Esophagus squamous epithelium (tissue), 5 donors: ENCODE data around the gene ZEB2. TPM values are rescaled to one million over a fixed set of nuclear protein-coding genes. Genes with fewer than 3 reads are reported as not detected.

Experiments used
- DNase-seq: peaks from one replicate; lab custom pipeline; 2025; lab: John Stamatoyannopoulos, UW
- H3K27ac ChIP-seq, 4 donors: fragments of 200-600 bp; sonication (generic); one replicate each; pipeline ENCODE4 v1.5.1; 2016 to 2019; ENCODE audit warnings: mild to moderate bottlenecking in 1 of 4
- H3K27me3 ChIP-seq, 4 donors: fragments of 200-600 bp; sonication (generic); 1 replicate in 3 of 4; 2 replicates in 1 of 4; pipeline versions ENCODE4 v1.5.1 to v1.6.0; 2017 to 2021; ENCODE audit warnings: antibody characterized with exemption in 1 of 4
- H3K36me3 ChIP-seq, 3 donors: fragments of 200-600 bp; sonication (generic); one replicate each; pipeline ENCODE4 v1.5.1; 2016 to 2019
- H3K4me1 ChIP-seq, 3 donors: fragments of 200-600 bp; sonication (generic); one replicate each; pipeline ENCODE4 v1.5.1; 2017 to 2019
- H3K4me3 ChIP-seq, 4 donors: fragments of 200-600 bp; sonication (generic); 1 replicate in 3 of 4; 2 replicates in 1 of 4; pipeline ENCODE4 v1.5.1; 2016 to 2019; ENCODE audit warnings: mild to moderate bottlenecking in 2 of 4, moderate library complexity in 1 of 4
- H3K9me3 ChIP-seq, 3 donors: fragments of 200-600 bp; sonication (generic); one replicate each; pipeline ENCODE4 v1.5.1; 2016 to 2019
- POLR2A ChIP-seq, 4 donors: fragments of 450-650 bp; IDR thresholded peaks; one replicate each; pipeline ENCODE4 v1.6.1; 2017; ENCODE audit warnings: antibody characterized with exemption in 4 of 4, mild to moderate bottlenecking in 4 of 4, moderate library complexity in 3 of 4
- WGBS, 2 donors: methylation state at CpG; one replicate each; pipeline ENCODE4 v1.1.5; 2018; 5-methylcytosine and 5-hydroxymethylcytosine counted together
- intact Hi-C: fragments of 100-400 bp; cut with DNase I; formaldehyde crosslinking; loops from one replicate; pipeline ENCODE4 v1.15.0; 2022
- total RNA-seq, 4 donors: library from RNA; depleted of rRNA; stranded (reverse); fragments of >200 nt; gene quantifications; one replicate each; pipeline ENCODE4 v1.1.0, GENCODE V29; 2016
- TF ChIP-seq, protein P1 (sequence below), 6 experiments: fragments of 450-650 bp in 4 of 6; fragments of 200-600 bp in 2 of 6; sonication (generic) in 2 of 6; IDR thresholded peaks; one replicate each; pipeline ENCODE4 v1.5.1; 2016 to 2019; ENCODE audit warnings: antibody characterized with exemption in 6 of 6, mild to moderate bottlenecking in 4 of 6, moderate library complexity in 4 of 6
- donor health status: DM: yes; HTN: yes; CAD: no.

ZEB2 gene
- total RNA-seq, 4 donors from 2014 or later, result 3.1 to 56.5 (median 15.7) TPM

DNA sequence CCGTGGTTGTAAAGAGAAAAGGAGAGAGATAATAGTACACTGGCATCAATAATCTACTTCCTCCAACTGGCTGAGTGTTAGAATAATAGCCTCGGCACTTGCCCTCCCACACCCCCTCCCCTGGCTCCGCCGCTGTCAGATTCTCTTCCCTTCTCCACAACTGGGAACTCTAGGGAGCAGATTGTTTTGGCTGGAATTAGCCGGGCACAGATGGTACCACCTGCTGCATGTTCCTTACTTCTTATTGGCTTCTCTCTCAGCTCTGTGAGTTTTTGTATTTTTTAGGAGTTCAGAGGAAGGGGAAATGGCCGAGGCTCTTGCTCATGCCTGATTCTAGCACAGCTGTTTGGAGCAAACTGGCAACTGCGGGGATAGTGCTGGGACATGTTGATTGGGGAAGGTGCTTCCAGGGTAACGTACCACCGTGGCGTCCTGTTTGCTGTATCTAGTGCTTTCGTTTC lies 140.0 kb downstream of the ZEB2 start:
- no peak for DNase-seq
- Histone ChIP-seq H3K9me3 (no peaks in the 10 kb centered on the region), H3K4me3 (peak overlapping the region in 3 of 4 donors; percentile 8 to 50 (median 22)), H3K4me1 (peaks cover 0 to 18% (median 9%) of the 10 kb centered on the region in 3 donors), H3K36me3 (no peaks in the 10 kb centered on the region), H3K27ac (peak overlapping the region in 3 of 4 donors; percentile 21 to 49 (median 35)), H3K27me3 (no peaks in the 10 kb centered on the region)
- WGBS, 2 donors, result 46 to 54% methylated on average over 10 to 11 of the region's 11 CpGs
- TF ChIP-seq, protein P1, sequence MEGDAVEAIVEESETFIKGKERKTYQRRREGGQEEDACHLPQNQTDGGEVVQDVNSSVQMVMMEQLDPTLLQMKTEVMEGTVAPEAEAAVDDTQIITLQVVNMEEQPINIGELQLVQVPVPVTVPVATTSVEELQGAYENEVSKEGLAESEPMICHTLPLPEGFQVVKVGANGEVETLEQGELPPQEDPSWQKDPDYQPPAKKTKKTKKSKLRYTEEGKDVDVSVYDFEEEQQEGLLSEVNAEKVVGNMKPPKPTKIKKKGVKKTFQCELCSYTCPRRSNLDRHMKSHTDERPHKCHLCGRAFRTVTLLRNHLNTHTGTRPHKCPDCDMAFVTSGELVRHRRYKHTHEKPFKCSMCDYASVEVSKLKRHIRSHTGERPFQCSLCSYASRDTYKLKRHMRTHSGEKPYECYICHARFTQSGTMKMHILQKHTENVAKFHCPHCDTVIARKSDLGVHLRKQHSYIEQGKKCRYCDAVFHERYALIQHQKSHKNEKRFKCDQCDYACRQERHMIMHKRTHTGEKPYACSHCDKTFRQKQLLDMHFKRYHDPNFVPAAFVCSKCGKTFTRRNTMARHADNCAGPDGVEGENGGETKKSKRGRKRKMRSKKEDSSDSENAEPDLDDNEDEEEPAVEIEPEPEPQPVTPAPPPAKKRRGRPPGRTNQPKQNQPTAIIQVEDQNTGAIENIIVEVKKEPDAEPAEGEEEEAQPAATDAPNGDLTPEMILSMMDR (IDR thresholded peaks at IDR 0.05), result no peak
- TF ChIP-seq POLR2A (IDR thresholded peaks at IDR 0.05), result no peak
- intact Hi-C loops, result no loop called here

- Histone ChIP-seq H3K9me3 (no peaks in the 10 kb centered on the region), H3K4me3 (no peak overlapping the region), H3K36me3 (no peaks in the 10 kb centered on the region), H3K27ac (peak overlapping the region in 1 of 4 donors; percentile 2), H3K27me3 (no peaks in the 10 kb centered on the region), H3K4me1 (peaks cover 0 to 20% (median 9%) of the 10 kb centered on the region in 3 donors)
- no peak for DNase-seq
- no peak for TF ChIP-seq POLR2A (IDR thresholded peaks at IDR 0.05)
- TF ChIP-seq, protein P1 (IDR thresholded peaks at IDR 0.05), result no peak
- WGBS, 2 donors, result 86 to 91% methylated on average over 5 of the region's 5 CpGs
- intact Hi-C loops, result no loop called here
These were observed 141.4 kb downstream of the ZEB2 start for GRCh38 chr2:144378551-144378950.

GRCh38 chr2:144377914-144378313 lies 142.0 kb downstream of the ZEB2 start:
- Histone ChIP-seq H3K27me3 (no peaks in the 10 kb centered on the region), H3K27ac (no peak overlapping the region), H3K4me1 (peaks cover 0 to 27% (median 9%) of the 10 kb centered on the region in 3 donors), H3K4me3 (no peak overlapping the region), H3K9me3 (no peaks in the 10 kb centered on the region), H3K36me3 (no peaks in the 10 kb centered on the region)
- WGBS, 2 donors, result 52 to 60% methylated on average over 2 of the region's 2 CpGs
- intact Hi-C loops, result no loop called here
- TF ChIP-seq, protein P1 (IDR thresholded peaks at IDR 0.05), result no peak
- TF ChIP-seq POLR2A (IDR thresholded peaks at IDR 0.05), result no peak
- DNase-seq, result no peak

DNA sequence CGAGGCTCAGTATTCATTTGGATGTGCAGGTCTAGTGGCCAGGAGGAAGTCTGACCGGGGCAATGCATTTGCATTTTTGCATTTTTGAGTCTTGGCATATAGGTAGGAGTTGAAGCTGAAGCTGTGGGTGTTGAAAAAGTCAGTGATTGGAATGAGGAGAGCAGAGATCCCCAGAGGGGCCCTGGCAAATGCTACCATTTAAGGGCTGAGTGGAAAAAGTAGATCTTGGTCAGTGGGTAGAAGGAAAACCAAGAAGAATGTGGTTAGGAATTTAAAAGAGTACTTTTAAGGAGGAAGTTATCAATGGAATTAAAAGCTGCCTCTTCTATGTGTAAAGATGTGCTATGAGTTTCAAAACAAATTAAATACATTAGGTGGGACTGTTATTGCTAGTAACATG lies 143.0 kb downstream of the ZEB2 start:
- intact Hi-C loops, result no loop called here
- Histone ChIP-seq H3K36me3 (no peaks in the 10 kb centered on the region), H3K9me3 (no peaks in the 10 kb centered on the region), H3K27me3 (no peaks in the 10 kb centered on the region), H3K4me3 (no peak overlapping the region), H3K4me1 (peaks cover 0 to 34% (median 9%) of the 10 kb centered on the region in 3 donors), H3K27ac (no peak overlapping the region)
- no peak for DNase-seq
- 85% methylated on average over 2 of the region's 2 CpGs for WGBS, 2 donors
- TF ChIP-seq POLR2A (IDR thresholded peaks at IDR 0.05), result no peak
- TF ChIP-seq, protein P1 (IDR thresholded peaks at IDR 0.05), result no peak

GRCh38 chr2:144376460-144376859 lies 143.5 kb downstream of the ZEB2 start:
- Histone ChIP-seq H3K36me3 (no peaks in the 10 kb centered on the region), H3K27ac (no peak overlapping the region), H3K27me3 (no peaks in the 10 kb centered on the region), H3K9me3 (no peaks in the 10 kb centered on the region), H3K4me1 (peaks cover 0 to 34% (median 9%) of the 10 kb centered on the region in 3 donors), H3K4me3 (no peak overlapping the region)
- no peak for TF ChIP-seq POLR2A (IDR thresholded peaks at IDR 0.05)
- TF ChIP-seq, protein P1 (IDR thresholded peaks at IDR 0.05), result no peak
- 63 to 90% methylated on average over 2 of the region's 2 CpGs for WGBS, 2 donors
- no peak for DNase-seq
- intact Hi-C loops, result no loop called here
